Natural killer cell (primary cell): ENCODE data around the gene HADHB. TPM values are rescaled to one million over a fixed set of nuclear protein-coding genes. Genes with fewer than 3 reads are reported as not detected.
A peak's percentile ranks its signal among the peaks of the same experiment; 100 is the strongest.

Experiments used
- ATAC-seq, 3 donors: fragments of 150-1000 bp in 2 of 3; fragments of 200-7000 bp in 1 of 3; cut with Tn5 transposase; 1 replicate in 1 of 3; 2 replicates in 2 of 3; pipeline ENCODE4 v1.10.0; 2021; ENCODE audit warnings: mild to moderate bottlenecking in 2 of 3, moderate library complexity in 2 of 3
- DNase-seq, 2 donors: peaks; one replicate each; pipeline versions ENCODE4 v3.0.0 to v3.0.0-alpha.2; 2013 to 2021; ENCODE audit warnings: mixed read lengths in 1 of 2
- H3K27ac ChIP-seq: one replicate; pipeline ENCODE4 v1.5.1; 2013; ENCODE audit warnings: mild to moderate bottlenecking, low read length
- H3K27me3 ChIP-seq: one replicate; pipeline ENCODE4 v1.6.1; 2013; ENCODE audit warnings: low read length; ENCODE audit not compliant: control insufficient read depth, insufficient read depth
- H3K36me3 ChIP-seq: one replicate; pipeline ENCODE4 v1.6.1; 2013; ENCODE audit warnings: low read length; ENCODE audit not compliant: control insufficient read depth, insufficient read depth
- H3K4me1 ChIP-seq: one replicate; pipeline ENCODE4 v1.6.1; 2013; ENCODE audit warnings: low read length; ENCODE audit not compliant: control insufficient read depth, insufficient read depth
- H3K4me3 ChIP-seq: one replicate; pipeline ENCODE4 v1.5.1; 2013; ENCODE audit warnings: low read length
- H3K9me3 ChIP-seq: one replicate; pipeline ENCODE4 v1.6.1; 2013; ENCODE audit warnings: low read length; ENCODE audit not compliant: control insufficient read depth, insufficient read depth
- H3K27ac Mint-ChIP-seq, 2 donors: one replicate each; pipeline ENCODE4 v1.8.0; 2022; ENCODE audit warnings: mild to moderate bottlenecking in 2 of 2, mixed read lengths in 2 of 2, moderate library complexity in 1 of 2
- H3K27me3 Mint-ChIP-seq, 2 donors: one replicate each; pipeline ENCODE4 v1.8.0; 2022; ENCODE audit warnings: low read depth in 2 of 2, mixed read lengths in 2 of 2
- H3K36me3 Mint-ChIP-seq: one replicate; pipeline ENCODE4 v1.8.0; 2022; ENCODE audit warnings: mixed read lengths
- H3K4me1 Mint-ChIP-seq, 2 donors: one replicate each; pipeline ENCODE4 v1.8.0; 2022; ENCODE audit warnings: mixed read lengths in 2 of 2
- H3K4me3 Mint-ChIP-seq: one replicate; pipeline ENCODE4 v1.8.0; 2022; ENCODE audit warnings: mild to moderate bottlenecking, moderate library complexity, mixed read lengths
- H3K9me3 Mint-ChIP-seq, 2 donors: one replicate each; pipeline ENCODE4 v1.8.0; 2022; ENCODE audit warnings: mixed read lengths in 2 of 2
- WGBS: methylation state at CpG from one replicate; pipeline ENCODE4 v1.1.7; 2013; ENCODE audit warnings: missing lambda C conversion rate; ENCODE audit not compliant: insufficient coverage; 5-methylcytosine and 5-hydroxymethylcytosine counted together
- intact Hi-C: fragments of 100-400 bp; cut with micrococcal nuclease; formaldehyde crosslinking; loops from one replicate; pipeline ENCODE4 v1.14.2; 2022
- total RNA-seq, 4 donors: library from RNA; stranded (reverse); fragments of 120-200 nt in 1 of 4; gene quantifications; one replicate each; pipeline versions ENCODE4 v1.2.3 to v1.2.4, GENCODE V29; 2013 to 2022
- TF ChIP-seq, protein P1 (sequence below): fragments of 200-600 bp; IDR thresholded peaks from one replicate; pipeline ENCODE4 v1.8.0; 2022; ENCODE audit warnings: antibody characterized with exemption

The HADHB gene
- total RNA-seq, 3 donors from 2014 or later (not counting 1 experiment from before 2014, with no cell fraction given) = 43.1 to 58.8 (median 53.0) TPM

DNA sequence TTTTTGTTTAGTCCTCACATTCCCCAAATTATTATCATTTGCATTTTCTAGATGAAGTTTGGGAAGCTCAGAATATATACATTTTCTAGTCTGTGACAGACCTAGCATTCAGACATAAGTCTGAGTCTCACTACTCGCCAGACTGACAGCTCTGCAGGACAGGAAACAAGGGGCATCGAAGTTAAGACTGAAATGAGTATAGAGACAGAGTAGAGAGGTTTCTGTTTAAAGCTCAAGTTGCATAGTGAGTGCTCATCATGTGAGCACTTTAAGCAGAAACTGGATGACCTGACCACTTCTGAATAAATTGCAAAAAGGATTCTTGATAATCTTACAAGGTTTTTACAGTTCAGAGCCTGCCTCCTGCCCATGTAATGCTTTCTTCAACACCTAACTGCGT is 1.1 kb downstream of the HADHB start:
- Histone ChIP-seq H3K27ac (peak overlapping the region; percentile 97), H3K36me3 (no peaks in the 10 kb centered on the region), H3K4me3 (peak overlapping the region; percentile 79), H3K9me3 (no peaks in the 10 kb centered on the region), H3K27me3 (no peaks in the 10 kb centered on the region), H3K4me1 (peaks cover 21% of the 10 kb centered on the region)
- no peaks in the 10 kb centered on the region for H3K9me3 Mint-ChIP-seq
- TF ChIP-seq, protein P1, sequence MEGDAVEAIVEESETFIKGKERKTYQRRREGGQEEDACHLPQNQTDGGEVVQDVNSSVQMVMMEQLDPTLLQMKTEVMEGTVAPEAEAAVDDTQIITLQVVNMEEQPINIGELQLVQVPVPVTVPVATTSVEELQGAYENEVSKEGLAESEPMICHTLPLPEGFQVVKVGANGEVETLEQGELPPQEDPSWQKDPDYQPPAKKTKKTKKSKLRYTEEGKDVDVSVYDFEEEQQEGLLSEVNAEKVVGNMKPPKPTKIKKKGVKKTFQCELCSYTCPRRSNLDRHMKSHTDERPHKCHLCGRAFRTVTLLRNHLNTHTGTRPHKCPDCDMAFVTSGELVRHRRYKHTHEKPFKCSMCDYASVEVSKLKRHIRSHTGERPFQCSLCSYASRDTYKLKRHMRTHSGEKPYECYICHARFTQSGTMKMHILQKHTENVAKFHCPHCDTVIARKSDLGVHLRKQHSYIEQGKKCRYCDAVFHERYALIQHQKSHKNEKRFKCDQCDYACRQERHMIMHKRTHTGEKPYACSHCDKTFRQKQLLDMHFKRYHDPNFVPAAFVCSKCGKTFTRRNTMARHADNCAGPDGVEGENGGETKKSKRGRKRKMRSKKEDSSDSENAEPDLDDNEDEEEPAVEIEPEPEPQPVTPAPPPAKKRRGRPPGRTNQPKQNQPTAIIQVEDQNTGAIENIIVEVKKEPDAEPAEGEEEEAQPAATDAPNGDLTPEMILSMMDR = no peak
- peak in 1 of 2 donors; percentile 29 for DNase-seq
- no peaks in the 10 kb centered on the region for H3K27me3 Mint-ChIP-seq
- peak overlapping the region; percentile 91 to 95 for H3K27ac Mint-ChIP-seq
- 17% methylated on average over 3 of the region's 3 CpGs for WGBS
- peak overlapping the region; percentile 100 for H3K4me3 Mint-ChIP-seq
- no peak for ATAC-seq
- intact Hi-C loops = loop anchor here (2.0 kb wide), 2 partner anchors 53 to 85 kb away; no protein-coding TSS in a partner anchor
- H3K36me3 Mint-ChIP-seq = no peaks in the 10 kb centered on the region
- peaks cover 46 to 51% of the 10 kb centered on the region in 2 donors for H3K4me1 Mint-ChIP-seq

DNA sequence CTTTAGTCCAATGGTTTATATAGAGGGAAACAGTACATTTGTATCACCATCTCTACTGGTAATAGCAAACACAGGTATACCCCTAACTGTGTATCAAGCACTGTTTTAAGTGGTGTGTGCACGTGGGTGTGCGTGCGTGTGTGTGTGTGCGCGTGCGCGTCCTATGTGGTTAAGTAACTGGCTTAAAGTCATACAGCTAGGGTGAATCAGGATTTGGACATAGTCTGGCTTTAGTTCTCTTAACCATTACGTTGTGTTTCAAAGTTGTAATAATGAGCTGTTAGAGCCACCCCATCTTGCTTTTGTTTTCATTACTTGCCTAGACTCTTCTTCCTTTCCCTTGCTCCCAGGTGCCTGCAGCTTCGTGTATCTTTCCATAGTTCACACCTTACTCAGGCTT is 2.1 kb downstream of the HADHB start:
- WGBS = 82% methylated on average over 9 of the region's 9 CpGs
- intact Hi-C loops = no loop called here
- H3K4me1 Mint-ChIP-seq = peaks cover 48 to 50% of the 10 kb centered on the region in 2 donors

DNA sequence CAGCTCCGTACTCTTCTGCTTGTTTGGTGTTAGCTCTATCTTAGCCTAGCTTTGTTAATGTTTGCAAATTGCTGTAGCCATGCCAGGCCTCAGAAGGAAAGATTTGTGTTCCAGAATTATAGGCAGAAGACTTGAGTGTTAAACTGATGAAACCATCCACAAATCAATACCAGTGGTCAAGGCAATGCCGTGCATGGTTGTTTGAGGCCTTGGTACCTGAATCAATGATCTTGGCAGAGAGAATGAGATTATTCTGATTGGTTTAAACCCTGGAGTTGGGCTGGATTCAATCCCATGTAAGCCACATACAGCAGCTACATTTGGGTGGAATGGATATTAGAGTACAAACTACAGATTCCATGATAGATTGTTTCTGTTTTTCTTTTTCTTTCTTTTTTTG is 4.9 kb downstream of the HADHB start:
- ATAC-seq (no peak), DNase-seq (no peak)
- Histone ChIP-seq H3K9me3 (no peaks in the 10 kb centered on the region), H3K27ac (no peak overlapping the region), H3K36me3 (no peaks in the 10 kb centered on the region), H3K4me3 (no peak overlapping the region), H3K4me1 (peaks cover 14% of the 10 kb centered on the region), H3K27me3 (no peaks in the 10 kb centered on the region)
- no peak overlapping the region for H3K4me3 Mint-ChIP-seq
- 100% methylated on average over 2 of the region's 2 CpGs for WGBS
- H3K4me1 Mint-ChIP-seq = peaks cover 30 to 38% of the 10 kb centered on the region in 2 donors
- H3K36me3 Mint-ChIP-seq = no peaks in the 10 kb centered on the region
- TF ChIP-seq, protein P1 = no peak
- no peaks in the 10 kb centered on the region for H3K27me3 Mint-ChIP-seq
- H3K27ac Mint-ChIP-seq = no peak overlapping the region
- intact Hi-C loops = no loop called here
- no peaks in the 10 kb centered on the region for H3K9me3 Mint-ChIP-seq

More for the DNA sequence above, 2.1 kb downstream of the HADHB start:
- H3K9me3 ChIP-seq = no peaks in the 10 kb centered on the region
- peaks cover 21% of the 10 kb centered on the region for H3K4me1 ChIP-seq
- ATAC-seq = no peak
- Mint-ChIP-seq H3K9me3 (no peaks in the 10 kb centered on the region), H3K4me3 (peak overlapping the region; percentile 65), H3K36me3 (no peaks in the 10 kb centered on the region), H3K27me3 (no peaks in the 10 kb centered on the region), H3K27ac (peak overlapping the region; percentile 91 to 95)
- TF ChIP-seq, protein P1 = no peak
- no peak overlapping the region for H3K4me3 ChIP-seq
- H3K36me3 ChIP-seq = no peaks in the 10 kb centered on the region
- no peaks in the 10 kb centered on the region for H3K27me3 ChIP-seq
- no peak overlapping the region for H3K27ac ChIP-seq
- peak in 1 of 2 donors; percentile 48 for DNase-seq

DNA sequence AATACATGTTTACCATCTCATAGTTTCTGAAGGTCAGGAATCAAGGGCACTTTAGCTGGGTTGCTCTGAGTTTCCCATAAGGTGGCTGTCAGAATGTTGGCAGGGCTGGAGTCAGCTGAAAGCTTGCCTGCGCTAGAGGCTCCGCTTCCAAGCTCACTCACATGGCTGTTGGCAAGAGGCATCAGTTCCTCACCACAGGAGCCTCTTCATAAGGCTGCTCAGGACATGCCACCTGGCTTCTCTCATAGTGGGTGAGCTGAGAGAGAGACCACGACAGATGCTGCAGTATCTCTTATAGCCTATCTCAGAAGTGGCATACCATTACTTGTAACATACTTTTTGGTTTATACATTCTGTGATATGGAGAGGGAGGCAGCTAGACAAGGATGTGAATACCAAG is 7.2 kb downstream of the HADHB start:
- no peaks in the 10 kb centered on the region for H3K4me1 ChIP-seq
- TF ChIP-seq, protein P1 = no peak
- peaks cover 11 to 24% of the 10 kb centered on the region in 2 donors for H3K4me1 Mint-ChIP-seq
- no peaks in the 10 kb centered on the region for H3K27me3 Mint-ChIP-seq
- no peak overlapping the region for H3K27ac ChIP-seq
- DNase-seq = no peak
- no peak overlapping the region for H3K27ac Mint-ChIP-seq
- no peak overlapping the region for H3K4me3 Mint-ChIP-seq
- H3K9me3 Mint-ChIP-seq = no peaks in the 10 kb centered on the region
- H3K36me3 ChIP-seq = no peaks in the 10 kb centered on the region
- no peak for ATAC-seq
- no peaks in the 10 kb centered on the region for H3K9me3 ChIP-seq
- 92% methylated on average over 2 of the region's 3 CpGs for WGBS
- no peak overlapping the region for H3K4me3 ChIP-seq
- intact Hi-C loops = no loop called here
- H3K36me3 Mint-ChIP-seq = no peaks in the 10 kb centered on the region
- H3K27me3 ChIP-seq = no peaks in the 10 kb centered on the region
